ENCODE results near the gene CCL26. TPM values are rescaled to one million over a fixed set of nuclear protein-coding genes. Genes with fewer than 3 reads are reported as not detected.
A peak's percentile ranks its signal among the peaks of the same experiment; 100 is the strongest.

Gene CCL26
- total and polyA plus RNA-seq, 9 of the 15 experiments (the other 6 are each of a cell fraction or from before 2014, with no cell fraction given) = 2.3 to 26.8 (median 8.4) TPM

DNA sequence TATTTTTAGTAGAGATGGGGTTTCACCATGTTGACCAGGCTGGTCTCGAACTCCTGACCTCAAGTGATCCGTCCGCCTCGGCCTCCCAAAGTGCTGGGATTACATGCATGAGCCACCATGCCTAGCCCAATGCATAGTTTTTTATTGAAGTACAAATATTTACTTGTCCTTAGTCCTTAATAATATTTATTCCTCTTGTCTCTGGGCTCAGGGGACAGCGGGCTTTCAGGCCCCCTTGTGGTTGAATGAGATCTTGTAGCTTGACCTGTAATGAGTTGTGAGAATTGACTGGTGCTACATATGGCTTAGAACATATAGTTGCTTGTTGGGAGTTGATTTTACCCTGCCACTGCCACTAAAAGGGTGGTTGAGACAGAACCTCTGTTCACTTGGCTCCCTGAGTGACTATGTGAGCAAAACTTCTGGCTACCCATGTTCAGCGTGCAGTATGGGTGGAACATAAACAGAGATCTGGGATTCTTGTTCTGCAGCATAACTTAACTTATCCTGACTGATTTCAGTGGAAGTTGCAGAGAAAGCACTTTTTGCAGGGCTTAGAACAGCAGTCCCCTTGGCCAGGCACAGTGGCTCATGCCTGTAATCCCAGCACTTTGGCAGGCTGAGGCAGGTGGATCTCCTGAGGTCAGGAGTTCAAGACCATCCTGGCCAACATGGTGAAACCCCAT is 14.9 kb downstream of the CCL26 start:
- Histone ChIP-seq H3K9ac (ENCODE audit: insufficient read depth in 1 of 2, low read depth in 2 of 2, low read length in 2 of 2) (no peak overlapping the region), H3K27ac (ENCODE audit: extremely low read depth, low read depth, low read length) (no peak overlapping the region), H2AFZ (ENCODE audit: low read depth, low read length) (no peak overlapping the region), H3K27me3 (ENCODE audit: control insufficient read depth in 2 of 2, insufficient read depth in 2 of 2, low read length in 2 of 2) (no peaks in the 10 kb centered on the region), H3K4me1 (replicated peaks in 1 of 2; ENCODE audit: control insufficient read depth in 2 of 2, insufficient read depth in 2 of 2, low read length in 2 of 2) (peaks cover 3% of the 10 kb centered on the region in 2 experiments; a peak in 3 of 5 replicates), H3K9me1 (ENCODE audit: control insufficient read depth, insufficient read depth, low read length) (no peaks in the 10 kb centered on the region), H3K36me3 (ENCODE audit: control insufficient read depth, insufficient read depth, low read length) (no peaks in the 10 kb centered on the region), H3K4me2 (ENCODE audit: insufficient read depth, low read length) (no peak overlapping the region), H4K20me1 (replicated peaks; ENCODE audit: control insufficient read depth, insufficient read depth, low read length) (no peaks in the 10 kb centered on the region), H3K4me3 (no peak overlapping the region), H3K79me2 (ENCODE audit: control insufficient read depth, insufficient read depth, low read length) (no peaks in the 10 kb centered on the region), H3K9me3 (replicated peaks; ENCODE audit: control insufficient read depth, insufficient read depth, low read depth, low read length) (no peaks in the 10 kb centered on the region)
- BruUV-seq (replicated peaks) = no TSS peak
- in situ Hi-C loops (cut with MboI) = loop anchor here (10.0 to 25.0 kb wide), 2 partner anchors 302 to 880 kb away; partner anchors contain the start of gene POMZP3
- WGBS (ENCODE audit: insufficient coverage, low coverage, missing lambda C conversion rate) = 66% methylated on average over 6 of the region's 6 CpGs
- FAIRE-seq (no peak), ATAC-seq (peak; percentile 87), DNase-seq (ENCODE audit: extremely low read depth in 1 of 4, low spot score in 3 of 4) (peak; percentile 60 to 69 (median 63))
- CTCF ChIA-PET (ENCODE audit: low intra/inter-chr PET ratio) = no interaction called here
- POLR2A ChIA-PET = interaction anchor here (0.7 to 2.6 kb wide), 2 partner anchors 18 to 229 kb away, joined by 4 to 10 read pairs; no protein-coding TSS in a partner anchor
- intact Hi-C loops (cut with micrococcal nuclease) = no loop called here
- TF ChIP-seq, protein P1, sequence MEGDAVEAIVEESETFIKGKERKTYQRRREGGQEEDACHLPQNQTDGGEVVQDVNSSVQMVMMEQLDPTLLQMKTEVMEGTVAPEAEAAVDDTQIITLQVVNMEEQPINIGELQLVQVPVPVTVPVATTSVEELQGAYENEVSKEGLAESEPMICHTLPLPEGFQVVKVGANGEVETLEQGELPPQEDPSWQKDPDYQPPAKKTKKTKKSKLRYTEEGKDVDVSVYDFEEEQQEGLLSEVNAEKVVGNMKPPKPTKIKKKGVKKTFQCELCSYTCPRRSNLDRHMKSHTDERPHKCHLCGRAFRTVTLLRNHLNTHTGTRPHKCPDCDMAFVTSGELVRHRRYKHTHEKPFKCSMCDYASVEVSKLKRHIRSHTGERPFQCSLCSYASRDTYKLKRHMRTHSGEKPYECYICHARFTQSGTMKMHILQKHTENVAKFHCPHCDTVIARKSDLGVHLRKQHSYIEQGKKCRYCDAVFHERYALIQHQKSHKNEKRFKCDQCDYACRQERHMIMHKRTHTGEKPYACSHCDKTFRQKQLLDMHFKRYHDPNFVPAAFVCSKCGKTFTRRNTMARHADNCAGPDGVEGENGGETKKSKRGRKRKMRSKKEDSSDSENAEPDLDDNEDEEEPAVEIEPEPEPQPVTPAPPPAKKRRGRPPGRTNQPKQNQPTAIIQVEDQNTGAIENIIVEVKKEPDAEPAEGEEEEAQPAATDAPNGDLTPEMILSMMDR (IDR thresholded peaks at IDR 0.05 in 2 of 3, conservative IDR thresholded peaks at IDR 0.05 in 1 of 3; ENCODE audit: insufficient read depth in 2 of 3, low read depth in 1 of 3, low read length in 3 of 3) = peak; percentile 57 to 64 (median 62)
- TF ChIP-seq MYNN (IDR thresholded peaks at IDR 0.05) = no peak
- TF ChIP-seq MYNN (CRISPR knock-in tag; IDR thresholded peaks at IDR 0.05) = no peak
- no peak for TF ChIP-seq ZNF263 (CRISPR knock-in tag; IDR thresholded peaks at IDR 0.05; ENCODE audit: borderline replicate concordance)
- TF ChIP-seq SMC3 (conservative IDR thresholded peaks at IDR 0.05; ENCODE audit: insufficient read depth, low read depth, low read length) = peak; percentile 59; the same call in 1 of the 2 replicates
- TF ChIP-seq, protein P2, sequence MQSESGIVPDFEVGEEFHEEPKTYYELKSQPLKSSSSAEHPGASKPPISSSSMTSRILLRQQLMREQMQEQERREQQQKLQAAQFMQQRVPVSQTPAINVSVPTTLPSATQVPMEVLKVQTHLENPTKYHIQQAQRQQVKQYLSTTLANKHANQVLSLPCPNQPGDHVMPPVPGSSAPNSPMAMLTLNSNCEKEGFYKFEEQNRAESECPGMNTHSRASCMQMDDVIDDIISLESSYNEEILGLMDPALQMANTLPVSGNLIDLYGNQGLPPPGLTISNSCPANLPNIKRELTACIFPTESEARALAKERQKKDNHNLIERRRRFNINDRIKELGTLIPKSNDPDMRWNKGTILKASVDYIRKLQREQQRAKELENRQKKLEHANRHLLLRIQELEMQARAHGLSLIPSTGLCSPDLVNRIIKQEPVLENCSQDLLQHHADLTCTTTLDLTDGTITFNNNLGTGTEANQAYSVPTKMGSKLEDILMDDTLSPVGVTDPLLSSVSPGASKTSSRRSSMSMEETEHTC (IDR thresholded peaks at IDR 0.05) = no peak
- no peak for TF ChIP-seq POLR2B (IDR thresholded peaks at IDR 0.05; ENCODE audit: low read depth, partially characterized antibody)
- TF ChIP-seq NBN (IDR thresholded peaks at IDR 0.05; ENCODE audit: low read depth) = no peak
- peak; percentile 22 to 67; a peak in 3 of 4 replicates for TF ChIP-seq RAD21 (CRISPR knock-in tag; conservative IDR thresholded peaks at IDR 0.05 in 1 of 2, IDR thresholded peaks at IDR 0.05 in 1 of 2)
- TF ChIP-seq, protein P3, sequence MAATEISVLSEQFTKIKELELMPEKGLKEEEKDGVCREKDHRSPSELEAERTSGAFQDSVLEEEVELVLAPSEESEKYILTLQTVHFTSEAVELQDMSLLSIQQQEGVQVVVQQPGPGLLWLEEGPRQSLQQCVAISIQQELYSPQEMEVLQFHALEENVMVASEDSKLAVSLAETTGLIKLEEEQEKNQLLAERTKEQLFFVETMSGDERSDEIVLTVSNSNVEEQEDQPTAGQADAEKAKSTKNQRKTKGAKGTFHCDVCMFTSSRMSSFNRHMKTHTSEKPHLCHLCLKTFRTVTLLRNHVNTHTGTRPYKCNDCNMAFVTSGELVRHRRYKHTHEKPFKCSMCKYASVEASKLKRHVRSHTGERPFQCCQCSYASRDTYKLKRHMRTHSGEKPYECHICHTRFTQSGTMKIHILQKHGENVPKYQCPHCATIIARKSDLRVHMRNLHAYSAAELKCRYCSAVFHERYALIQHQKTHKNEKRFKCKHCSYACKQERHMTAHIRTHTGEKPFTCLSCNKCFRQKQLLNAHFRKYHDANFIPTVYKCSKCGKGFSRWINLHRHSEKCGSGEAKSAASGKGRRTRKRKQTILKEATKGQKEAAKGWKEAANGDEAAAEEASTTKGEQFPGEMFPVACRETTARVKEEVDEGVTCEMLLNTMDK (IDR thresholded peaks at IDR 0.05; ENCODE audit: borderline replicate concordance, insufficient read depth, low read depth, low read length, poor library complexity, severe bottlenecking) = peak; percentile 59
